Ascending aorta (tissue), 2 donors: Measurements from ENCODE around the gene WHRN. TPM values are rescaled to one million over a fixed set of nuclear protein-coding genes. Genes with fewer than 3 reads are reported as not detected.

ENCODE experiments used
- DNase-seq, 2 donors: peaks; one replicate each; pipeline ENCODE4 v3.0.0-alpha.2; 2019; ENCODE audit warnings: low spot score in 2 of 2
- H3K27ac ChIP-seq, 2 donors: fragments of 200-600 bp; sonication (generic); one replicate each; pipeline ENCODE4 v1.5.1; 2016 to 2017; ENCODE audit warnings: mild to moderate bottlenecking in 1 of 2
- H3K27me3 ChIP-seq: fragments of 200-600 bp; sonication (generic); one replicate; pipeline ENCODE4 v1.5.1; 2017
- H3K36me3 ChIP-seq, 2 donors: fragments of 200-600 bp; sonication (generic); one replicate each; pipeline ENCODE4 v1.5.1; 2016
- H3K4me1 ChIP-seq, 2 donors: fragments of 200-600 bp; sonication (generic); one replicate each; pipeline ENCODE4 v1.5.1; 2016 to 2017; ENCODE audit warnings: mild to moderate bottlenecking in 1 of 2
- H3K4me3 ChIP-seq, 2 donors: fragments of 200-600 bp; sonication (generic); one replicate each; pipeline ENCODE4 v1.5.1; 2016 to 2017; ENCODE audit warnings: mild to moderate bottlenecking in 1 of 2
- H3K9me3 ChIP-seq, 2 donors: fragments of 200-600 bp; sonication (generic); one replicate each; pipeline ENCODE4 v1.5.1; 2016
- CTCF ChIP-seq, 3 experiments: fragments of 200-600 bp in 2 of 3; fragments of 450-650 bp in 1 of 3; sonication (generic) in 2 of 3; IDR thresholded peaks; one replicate each; pipeline ENCODE4 v1.5.1; 2016 to 2019; ENCODE audit warnings: antibody characterized with exemption in 3 of 3, mild to moderate bottlenecking in 1 of 3, moderate library complexity in 1 of 3
- intact Hi-C: fragments of 100-400 bp; cut with DNase I; formaldehyde crosslinking; loops from one replicate; pipeline ENCODE4 v1.15.1; 2023
- total RNA-seq: library from RNA; depleted of rRNA; stranded (reverse); fragments of >200 nt; gene quantifications from one replicate; pipeline ENCODE4 v1.1.0, GENCODE V29; 2016

Gene WHRN
- total RNA-seq, 1 donor from 2014 or later: 3.9 TPM

- intact Hi-C loops: loop anchor here (5.0 to 10.0 kb wide), 4 partner anchors 192 to 1760 kb away; partner anchors contain the start of genes ATP6V1G1 and PAPPA
- Histone ChIP-seq H3K27me3 (no peaks in the 10 kb centered on the region), H3K9me3 (no peaks in the 10 kb centered on the region), H3K4me1 (peaks cover 18 to 41% of the 10 kb centered on the region in 2 donors), H3K36me3 (no peaks in the 10 kb centered on the region), H3K4me3 (no peak overlapping the region), H3K27ac (peak overlapping the region; percentile 78 to 86)
- DNase-seq: no peak
- no peak for TF ChIP-seq CTCF (IDR thresholded peaks at IDR 0.05)
These were observed 110.0 kb downstream of the WHRN start for GRCh38 chr9:114395334-114395617.

GRCh38 chr9:114394523-114395333 lies 110.5 kb downstream of the WHRN start:
- Histone ChIP-seq H3K4me3 (no peak overlapping the region), H3K27ac (peak overlapping the region; percentile 78 to 86), H3K4me1 (peaks cover 18 to 44% of the 10 kb centered on the region in 2 donors), H3K27me3 (no peaks in the 10 kb centered on the region), H3K9me3 (no peaks in the 10 kb centered on the region), H3K36me3 (no peaks in the 10 kb centered on the region)
- no peak for DNase-seq
- intact Hi-C loops: loop anchor here (5.0 to 10.0 kb wide), 4 partner anchors 193 to 1760 kb away; partner anchors contain the start of genes ATP6V1G1 and PAPPA
- TF ChIP-seq CTCF (IDR thresholded peaks at IDR 0.05): no peak

- peak overlapping the region in 1 of 2 donors; percentile 2 for H3K4me3 ChIP-seq
- H3K36me3 ChIP-seq: no peaks in the 10 kb centered on the region
- peaks cover 24 to 61% of the 10 kb centered on the region in 2 donors for H3K4me1 ChIP-seq
- H3K27ac ChIP-seq: peak overlapping the region; percentile 74 to 80
- intact Hi-C loops: loop anchor here (1.0 to 10.0 kb wide), 3 partner anchors 25 to 1762 kb away; partner anchors contain the start of gene PAPPA
- H3K9me3 ChIP-seq: no peaks in the 10 kb centered on the region
- TF ChIP-seq CTCF (IDR thresholded peaks at IDR 0.05): no peak
- no peak for DNase-seq
- no peaks in the 10 kb centered on the region for H3K27me3 ChIP-seq
These were observed 112.5 kb downstream of the WHRN start for GRCh38 chr9:114392749-114393112.

- no peaks in the 10 kb centered on the region for H3K9me3 ChIP-seq
- intact Hi-C loops: loop anchor here (10.0 kb wide), 2 partner anchors 764 to 1764 kb away; partner anchors contain the start of gene PAPPA
- peaks cover 20 to 50% of the 10 kb centered on the region in 2 donors for H3K4me1 ChIP-seq
- TF ChIP-seq CTCF (IDR thresholded peaks at IDR 0.05): no peak
- H3K27me3 ChIP-seq: no peaks in the 10 kb centered on the region
- H3K4me3 ChIP-seq: no peak overlapping the region
- no peak for DNase-seq
- no peaks in the 10 kb centered on the region for H3K36me3 ChIP-seq
- H3K27ac ChIP-seq: peak overlapping the region; percentile 86 to 96
These were observed 114.3 kb downstream of the WHRN start for GRCh38 chr9:114390952-114391351.

- no peak for TF ChIP-seq CTCF (IDR thresholded peaks at IDR 0.05)
- Histone ChIP-seq H3K36me3 (no peaks in the 10 kb centered on the region), H3K4me1 (peaks cover 30 to 51% of the 10 kb centered on the region in 2 donors), H3K27ac (peak overlapping the region; percentile 86 to 96), H3K4me3 (no peak overlapping the region), H3K27me3 (no peaks in the 10 kb centered on the region), H3K9me3 (no peaks in the 10 kb centered on the region)
- DNase-seq: no peak
- intact Hi-C loops: loop anchor here (10.0 kb wide), 4 partner anchors 145 to 1765 kb away; partner anchors contain the start of gene PAPPA
These were observed 115.5 kb downstream of the WHRN start for GRCh38 chr9:114389612-114390368.
